Peyer's patch (tissue), 4 donors: Measurements from ENCODE around the gene HOXD10.

Source experiments
- POLR2A ChIP-seq, 2 donors: fragments of 450-650 bp; IDR thresholded peaks; one replicate each; pipeline ENCODE4 v1.5.1; 2017; ENCODE audit warnings: antibody characterized with exemption in 2 of 2, mild to moderate bottlenecking in 2 of 2, moderate library complexity in 2 of 2
- TF ChIP-seq, protein P1 (sequence below), 6 experiments: fragments of 450-650 bp in 4 of 6; fragments of 200-600 bp in 2 of 6; sonication (generic) in 1 of 6; IDR thresholded peaks; one replicate each; pipeline ENCODE4 v1.5.1; 2017 to 2019; ENCODE audit warnings: antibody characterized with exemption in 6 of 6, mild to moderate bottlenecking in 3 of 6, moderate library complexity in 1 of 6

DNA sequence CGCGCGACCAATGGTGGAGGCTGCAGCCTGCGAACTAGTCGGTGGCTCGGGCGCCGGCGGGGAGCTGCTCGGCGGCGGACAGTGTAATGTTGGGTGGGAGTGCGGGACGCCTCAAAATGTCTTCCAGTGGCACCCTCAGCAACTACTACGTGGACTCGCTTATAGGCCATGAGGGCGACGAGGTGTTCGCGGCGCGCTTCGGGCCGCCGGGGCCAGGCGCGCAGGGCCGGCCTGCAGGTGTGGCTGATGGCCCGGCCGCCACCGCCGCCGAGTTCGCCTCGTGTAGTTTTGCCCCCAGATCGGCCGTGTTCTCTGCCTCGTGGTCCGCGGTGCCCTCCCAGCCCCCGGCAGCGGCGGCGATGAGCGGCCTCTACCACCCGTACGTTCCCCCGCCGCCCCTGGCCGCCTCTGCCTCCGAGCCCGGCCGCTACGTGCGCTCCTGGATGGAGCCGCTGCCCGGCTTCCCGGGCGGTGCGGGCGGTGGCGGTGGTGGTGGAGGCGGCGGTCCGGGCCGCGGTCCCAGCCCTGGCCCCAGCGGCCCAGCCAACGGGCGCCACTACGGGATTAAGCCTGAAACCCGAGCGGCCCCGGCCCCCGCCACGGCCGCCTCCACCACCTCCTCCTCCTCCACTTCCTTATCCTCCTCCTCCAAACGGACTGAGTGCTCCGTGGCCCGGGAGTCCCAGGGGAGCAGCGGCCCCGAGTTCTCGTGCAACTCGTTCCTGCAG is 6.3 kb downstream of the HOXD10 start, which contains the start of gene HOXD9:
- TF ChIP-seq, protein P1, sequence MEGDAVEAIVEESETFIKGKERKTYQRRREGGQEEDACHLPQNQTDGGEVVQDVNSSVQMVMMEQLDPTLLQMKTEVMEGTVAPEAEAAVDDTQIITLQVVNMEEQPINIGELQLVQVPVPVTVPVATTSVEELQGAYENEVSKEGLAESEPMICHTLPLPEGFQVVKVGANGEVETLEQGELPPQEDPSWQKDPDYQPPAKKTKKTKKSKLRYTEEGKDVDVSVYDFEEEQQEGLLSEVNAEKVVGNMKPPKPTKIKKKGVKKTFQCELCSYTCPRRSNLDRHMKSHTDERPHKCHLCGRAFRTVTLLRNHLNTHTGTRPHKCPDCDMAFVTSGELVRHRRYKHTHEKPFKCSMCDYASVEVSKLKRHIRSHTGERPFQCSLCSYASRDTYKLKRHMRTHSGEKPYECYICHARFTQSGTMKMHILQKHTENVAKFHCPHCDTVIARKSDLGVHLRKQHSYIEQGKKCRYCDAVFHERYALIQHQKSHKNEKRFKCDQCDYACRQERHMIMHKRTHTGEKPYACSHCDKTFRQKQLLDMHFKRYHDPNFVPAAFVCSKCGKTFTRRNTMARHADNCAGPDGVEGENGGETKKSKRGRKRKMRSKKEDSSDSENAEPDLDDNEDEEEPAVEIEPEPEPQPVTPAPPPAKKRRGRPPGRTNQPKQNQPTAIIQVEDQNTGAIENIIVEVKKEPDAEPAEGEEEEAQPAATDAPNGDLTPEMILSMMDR (IDR thresholded peaks at IDR 0.05), result no peak
- no peak for TF ChIP-seq POLR2A (IDR thresholded peaks at IDR 0.05)
